ENCODE data around the gene MAP3K21.

Gene MAP3K21

DNA sequence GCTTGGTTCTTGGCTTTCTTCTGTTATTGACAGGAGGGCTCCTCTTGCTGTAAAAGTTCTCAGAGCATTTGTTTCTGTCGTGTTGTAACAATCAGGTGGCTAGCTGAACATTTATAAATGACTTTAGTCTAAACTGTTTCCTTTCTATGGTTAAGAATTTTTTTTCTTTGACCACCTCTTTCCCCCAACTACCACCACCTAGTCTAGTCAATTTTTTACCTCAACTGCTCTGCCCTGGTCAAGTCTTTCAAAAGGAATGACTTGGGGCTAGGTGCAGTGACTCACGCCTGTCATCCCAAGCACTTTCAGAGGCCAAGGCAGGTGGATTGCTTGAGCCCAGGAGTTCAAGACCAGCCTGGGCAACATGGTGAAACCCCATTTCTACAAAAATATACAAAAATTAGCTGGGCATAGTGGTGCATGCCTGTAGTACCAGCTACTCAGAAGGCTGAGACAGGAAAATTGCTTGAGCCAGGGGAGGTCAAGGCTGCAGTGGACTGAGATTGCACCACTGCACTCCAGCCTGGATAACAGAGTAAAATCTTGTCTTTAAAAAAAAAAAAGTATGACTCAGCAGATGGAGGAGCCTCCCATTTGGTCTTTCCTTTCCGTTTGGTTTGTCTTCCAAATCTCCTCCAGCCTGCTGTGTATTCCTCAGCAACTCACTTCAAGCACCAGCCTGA is 40.7 kb downstream of the MAP3K21 start:
- peak; percentile 33 to 49 for DNase-seq (ENCODE audit: low read depth in 2 of 2)
- TF ChIP-seq, protein P1, sequence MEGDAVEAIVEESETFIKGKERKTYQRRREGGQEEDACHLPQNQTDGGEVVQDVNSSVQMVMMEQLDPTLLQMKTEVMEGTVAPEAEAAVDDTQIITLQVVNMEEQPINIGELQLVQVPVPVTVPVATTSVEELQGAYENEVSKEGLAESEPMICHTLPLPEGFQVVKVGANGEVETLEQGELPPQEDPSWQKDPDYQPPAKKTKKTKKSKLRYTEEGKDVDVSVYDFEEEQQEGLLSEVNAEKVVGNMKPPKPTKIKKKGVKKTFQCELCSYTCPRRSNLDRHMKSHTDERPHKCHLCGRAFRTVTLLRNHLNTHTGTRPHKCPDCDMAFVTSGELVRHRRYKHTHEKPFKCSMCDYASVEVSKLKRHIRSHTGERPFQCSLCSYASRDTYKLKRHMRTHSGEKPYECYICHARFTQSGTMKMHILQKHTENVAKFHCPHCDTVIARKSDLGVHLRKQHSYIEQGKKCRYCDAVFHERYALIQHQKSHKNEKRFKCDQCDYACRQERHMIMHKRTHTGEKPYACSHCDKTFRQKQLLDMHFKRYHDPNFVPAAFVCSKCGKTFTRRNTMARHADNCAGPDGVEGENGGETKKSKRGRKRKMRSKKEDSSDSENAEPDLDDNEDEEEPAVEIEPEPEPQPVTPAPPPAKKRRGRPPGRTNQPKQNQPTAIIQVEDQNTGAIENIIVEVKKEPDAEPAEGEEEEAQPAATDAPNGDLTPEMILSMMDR (IDR thresholded peaks at IDR 0.05; ENCODE audit: low read depth, low read length): no peak
- H3K4me3 ChIP-seq (replicated peaks in 1 of 2; ENCODE audit: low read depth in 2 of 2, low read length in 2 of 2): no peak overlapping the region

DNA sequence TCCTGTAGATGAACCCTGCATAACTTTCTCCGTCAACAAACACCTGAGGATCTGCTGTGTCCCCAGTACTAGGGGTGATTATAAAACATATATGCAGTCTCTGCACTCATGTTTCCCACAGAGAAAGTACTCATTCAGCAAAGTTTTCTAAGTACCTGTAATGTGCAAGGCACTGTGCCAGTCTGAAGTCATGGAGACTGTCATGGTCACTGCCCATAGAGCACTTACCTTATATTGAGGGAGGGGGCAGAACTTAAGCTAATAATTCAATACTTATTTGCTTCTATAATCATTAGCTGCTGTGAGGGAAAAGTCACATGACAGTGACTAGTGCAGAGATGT is 41.2 kb downstream of the MAP3K21 start:
- TF ChIP-seq, protein P1 (IDR thresholded peaks at IDR 0.05; ENCODE audit: low read depth, low read length): no peak
- DNase-seq (ENCODE audit: low read depth in 2 of 2): no peak

DNA sequence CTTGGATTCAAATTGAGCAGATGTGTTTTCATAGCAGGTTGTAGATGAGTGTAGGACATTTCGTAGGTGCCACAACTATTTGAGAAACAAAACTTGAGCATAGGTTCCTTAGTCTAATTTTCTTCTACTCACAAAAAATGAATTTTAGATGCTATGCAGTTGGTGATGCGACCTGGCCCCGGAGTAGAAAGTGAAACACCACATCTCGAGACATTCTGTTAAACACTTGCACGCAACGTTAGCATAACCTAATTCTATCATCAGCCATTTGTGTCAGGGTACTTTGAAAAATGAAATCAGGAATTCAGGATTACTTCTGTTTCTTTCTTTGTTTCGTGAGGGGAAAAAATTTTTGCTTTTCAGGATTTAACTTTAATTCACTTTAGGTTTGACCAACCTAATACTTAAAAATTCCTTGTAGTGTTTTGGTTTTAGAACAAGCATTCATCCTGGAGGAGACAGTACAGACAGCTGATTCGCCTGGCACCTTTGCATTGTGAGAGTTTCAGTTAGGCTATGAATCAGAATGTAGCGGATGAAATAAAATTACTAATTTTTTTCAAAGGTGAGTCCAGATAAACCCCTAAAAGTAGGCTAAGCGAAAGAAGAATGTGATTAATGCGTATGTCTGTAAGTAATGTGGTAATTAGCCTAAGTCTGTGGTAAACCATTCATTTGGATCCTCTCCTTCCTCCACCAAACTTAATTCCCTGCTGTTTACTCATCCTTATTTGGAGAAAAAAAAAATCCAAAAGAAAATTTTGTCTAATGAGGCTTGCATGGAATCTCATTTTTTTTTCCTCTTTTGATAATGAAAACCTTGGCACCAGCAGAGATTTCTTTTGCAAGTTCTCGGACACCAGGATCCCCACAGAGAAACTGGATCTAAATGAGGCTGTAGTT is 44.9 kb downstream of the MAP3K21 start:
- TF ChIP-seq, protein P1 (IDR thresholded peaks at IDR 0.05; ENCODE audit: low read depth, low read length): no peak
- H3K4me3 ChIP-seq (replicated peaks in 1 of 2; ENCODE audit: low read depth in 2 of 2, low read length in 2 of 2): no peak overlapping the region
- no peak for DNase-seq (ENCODE audit: low read depth in 2 of 2)

More for the DNA sequence above, 41.2 kb downstream of the MAP3K21 start:
- no peak overlapping the region for H3K4me3 ChIP-seq (replicated peaks in 1 of 2; ENCODE audit: low read depth in 2 of 2, low read length in 2 of 2)

DNA sequence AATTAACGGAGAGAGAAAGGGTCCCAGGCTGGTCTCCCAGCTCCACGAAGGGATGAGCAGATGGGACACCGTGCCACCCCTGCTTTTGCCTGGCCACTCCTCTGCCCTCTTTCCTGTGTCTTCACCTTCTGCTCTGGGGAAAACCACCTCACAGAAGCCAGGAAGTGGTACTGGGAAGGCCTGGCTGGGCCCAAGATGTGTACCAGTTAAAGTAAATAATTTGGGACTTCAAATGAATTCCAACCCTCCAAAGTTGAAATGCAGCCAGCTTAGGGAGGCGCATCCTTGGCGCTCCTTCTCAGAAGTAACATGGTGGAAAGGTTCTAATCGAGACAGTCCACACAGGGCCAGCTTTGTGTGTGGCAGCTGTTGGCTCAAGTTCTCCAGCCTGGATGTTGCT is 45.7 kb downstream of the MAP3K21 start:
- no peak overlapping the region for H3K4me3 ChIP-seq (replicated peaks in 1 of 2; ENCODE audit: low read depth in 2 of 2, low read length in 2 of 2)
- DNase-seq (ENCODE audit: low read depth in 2 of 2): no peak
- TF ChIP-seq, protein P1 (IDR thresholded peaks at IDR 0.05; ENCODE audit: low read depth, low read length): no peak

DNA sequence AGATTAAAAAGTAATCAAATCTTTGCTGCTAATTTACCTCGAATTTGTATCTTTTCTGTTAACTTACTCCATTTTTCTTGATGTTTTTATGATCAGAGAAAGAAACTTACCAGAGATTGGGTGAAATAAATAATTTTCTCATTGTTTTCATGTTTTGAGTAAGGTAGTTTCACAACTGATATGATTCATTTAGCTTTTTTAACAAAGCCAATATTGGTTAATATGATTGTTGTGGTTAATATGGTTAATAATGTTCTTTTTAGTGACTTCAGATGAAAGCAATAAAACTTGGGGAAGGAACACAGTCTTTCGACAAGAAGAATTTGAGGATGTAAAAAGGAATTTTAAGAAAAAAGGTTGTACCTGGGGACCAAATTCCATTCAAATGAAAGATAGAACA is 48.1 kb downstream of the MAP3K21 start:
- H3K4me3 ChIP-seq (replicated peaks in 1 of 2; ENCODE audit: low read depth in 2 of 2, low read length in 2 of 2): no peak overlapping the region
- TF ChIP-seq, protein P1 (IDR thresholded peaks at IDR 0.05; ENCODE audit: low read depth, low read length): no peak
- DNase-seq (ENCODE audit: low read depth in 2 of 2): no peak

DNA sequence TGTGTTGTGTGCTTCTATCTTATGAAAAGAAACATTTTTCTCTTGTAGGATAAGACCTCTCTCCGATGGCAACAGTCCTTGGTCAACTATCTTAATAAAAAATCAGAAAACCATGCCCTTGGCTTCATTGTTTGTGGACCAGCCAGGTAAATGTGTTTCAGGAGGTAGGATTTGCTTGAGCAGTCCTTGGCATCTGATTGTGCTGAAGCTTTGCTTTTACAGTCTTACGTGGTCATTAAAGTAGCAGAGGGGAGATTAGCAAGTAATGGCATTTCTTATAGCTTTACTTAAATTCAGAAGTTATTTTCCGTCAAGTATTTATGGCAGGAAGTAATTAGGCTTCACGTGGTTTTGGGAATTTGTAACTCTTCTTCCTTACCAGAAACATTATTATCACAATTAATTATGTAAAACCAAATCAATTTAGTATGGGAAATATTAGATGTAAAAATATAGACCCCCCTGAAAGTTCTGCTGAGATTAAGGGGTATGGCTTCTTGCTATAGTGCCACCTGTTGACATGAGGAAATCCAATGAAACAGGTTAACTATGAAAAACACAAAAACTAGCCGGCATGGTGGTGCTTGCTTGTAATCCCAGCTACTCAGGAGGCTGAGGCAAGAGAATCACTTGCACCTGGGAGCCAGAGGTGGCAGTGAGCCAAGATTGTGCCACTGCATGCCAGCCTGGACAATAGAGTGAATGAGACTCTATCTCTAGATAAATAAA is 49.0 kb downstream of the MAP3K21 start:
- DNase-seq (ENCODE audit: low read depth in 2 of 2): no peak
- H3K4me3 ChIP-seq (replicated peaks in 1 of 2; ENCODE audit: low read depth in 2 of 2, low read length in 2 of 2): no peak overlapping the region
- TF ChIP-seq, protein P1 (IDR thresholded peaks at IDR 0.05; ENCODE audit: low read depth, low read length): no peak
